Measurements from ENCODE around the gene ATXN10. TPM values are rescaled to one million over a fixed set of nuclear protein-coding genes. Genes with fewer than 3 reads are reported as not detected.

Gene ATXN10
- total and polyA plus RNA-seq, 10 of the 15 experiments (the other 5 are each of a cell fraction or from before 2014, with no cell fraction given), result 29.2 to 249 (median 146) TPM

DNA sequence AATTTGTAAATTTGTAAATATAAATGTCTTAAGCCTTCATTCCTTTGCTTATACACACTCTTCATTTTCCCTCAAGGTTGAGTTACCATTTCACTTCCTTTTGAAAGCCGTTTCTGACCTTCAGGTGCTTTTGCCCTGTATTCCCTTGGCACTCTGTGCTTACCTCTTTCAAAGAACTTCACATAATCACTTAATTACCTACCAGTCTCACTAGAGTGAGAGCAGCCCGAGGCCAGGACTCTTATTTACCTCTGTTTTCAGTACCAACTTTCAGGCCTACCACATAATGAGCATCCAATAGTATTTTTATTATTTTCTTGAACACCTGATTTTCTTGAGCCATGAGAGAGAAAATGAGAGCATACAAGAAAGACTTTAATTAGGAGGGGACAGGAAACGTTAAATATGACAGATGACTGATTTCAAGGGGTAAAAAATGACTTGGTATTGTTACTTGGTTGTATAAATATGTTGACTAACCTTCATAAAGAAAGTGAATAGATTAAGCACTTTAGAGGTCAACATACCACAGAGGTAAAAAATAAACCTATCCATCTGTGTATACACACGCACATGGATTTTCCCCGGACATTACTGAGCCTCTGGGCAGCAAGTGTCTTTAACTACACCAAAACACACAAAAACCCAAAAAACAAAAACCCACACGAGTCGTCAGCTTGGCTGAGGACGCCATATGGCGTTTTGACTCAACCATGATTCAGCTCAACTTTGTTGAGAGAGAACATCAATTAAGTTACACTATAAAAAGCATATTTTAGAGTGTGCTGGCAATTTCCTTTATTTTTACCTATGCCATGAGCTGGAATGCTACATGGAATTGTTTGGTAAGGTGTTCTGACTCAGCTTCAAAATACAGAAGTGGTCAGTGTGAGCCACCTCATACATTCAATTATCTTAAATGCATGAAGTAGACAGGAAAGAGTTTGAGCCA lies 7.6 kb downstream of the ATXN10 start (continued):
- TF ChIP-seq, protein P1, sequence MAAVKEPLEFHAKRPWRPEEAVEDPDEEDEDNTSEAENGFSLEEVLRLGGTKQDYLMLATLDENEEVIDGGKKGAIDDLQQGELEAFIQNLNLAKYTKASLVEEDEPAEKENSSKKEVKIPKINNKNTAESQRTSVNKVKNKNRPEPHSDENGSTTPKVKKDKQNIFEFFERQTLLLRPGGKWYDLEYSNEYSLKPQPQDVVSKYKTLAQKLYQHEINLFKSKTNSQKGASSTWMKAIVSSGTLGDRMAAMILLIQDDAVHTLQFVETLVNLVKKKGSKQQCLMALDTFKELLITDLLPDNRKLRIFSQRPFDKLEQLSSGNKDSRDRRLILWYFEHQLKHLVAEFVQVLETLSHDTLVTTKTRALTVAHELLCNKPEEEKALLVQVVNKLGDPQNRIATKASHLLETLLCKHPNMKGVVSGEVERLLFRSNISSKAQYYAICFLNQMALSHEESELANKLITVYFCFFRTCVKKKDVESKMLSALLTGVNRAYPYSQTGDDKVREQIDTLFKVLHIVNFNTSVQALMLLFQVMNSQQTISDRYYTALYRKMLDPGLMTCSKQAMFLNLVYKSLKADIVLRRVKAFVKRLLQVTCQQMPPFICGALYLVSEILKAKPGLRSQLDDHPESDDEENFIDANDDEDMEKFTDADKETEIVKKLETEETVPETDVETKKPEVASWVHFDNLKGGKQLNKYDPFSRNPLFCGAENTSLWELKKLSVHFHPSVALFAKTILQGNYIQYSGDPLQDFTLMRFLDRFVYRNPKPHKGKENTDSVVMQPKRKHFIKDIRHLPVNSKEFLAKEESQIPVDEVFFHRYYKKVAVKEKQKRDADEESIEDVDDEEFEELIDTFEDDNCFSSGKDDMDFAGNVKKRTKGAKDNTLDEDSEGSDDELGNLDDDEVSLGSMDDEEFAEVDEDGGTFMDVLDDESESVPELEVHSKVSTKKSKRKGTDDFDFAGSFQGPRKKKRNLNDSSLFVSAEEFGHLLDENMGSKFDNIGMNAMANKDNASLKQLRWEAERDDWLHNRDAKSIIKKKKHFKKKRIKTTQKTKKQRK (IDR thresholded peaks at IDR 0.05; ENCODE audit: low read depth, low read length), result no peak
- TF ChIP-seq LARP7 (IDR thresholded peaks at IDR 0.05) (no peak), BRCA1 (IDR thresholded peaks at IDR 0.05; ENCODE audit: low read depth, low read length) (no peak), SIX5 (IDR thresholded peaks at IDR 0.05; ENCODE audit: low read depth, low read length, severe bottlenecking) (no peak), EP300 (IDR thresholded peaks at IDR 0.05; ENCODE audit: borderline replicate concordance in 1 of 2, control insufficient read depth in 1 of 2, low read depth in 2 of 2, low read length in 2 of 2) (peak; percentile 74 to 82; a peak in 3 of 4 replicates), TAF1 (IDR thresholded peaks at IDR 0.05; ENCODE audit: borderline replicate concordance, low read depth, low read length) (no peak), SMAD1 (IDR thresholded peaks at IDR 0.05; ENCODE audit: low read depth, partially characterized antibody) (no peak), KDM1A (IDR thresholded peaks at IDR 0.05; ENCODE audit: borderline replicate concordance) (no peak), JUND (IDR thresholded peaks at IDR 0.05; ENCODE audit: low read depth, low read length) (0 out of 2 replicates have a peak, but pooled peaks have one; percentile 4), PML (IDR thresholded peaks at IDR 0.05; ENCODE audit: low read length) (peak; percentile 75), EZH2 (IDR thresholded peaks at IDR 0.05; ENCODE audit: borderline replicate concordance, control insufficient read depth, low read depth, low read length) (no peak), TBL1XR1 (IDR thresholded peaks at IDR 0.05; ENCODE audit: low read depth, low read length) (0 out of 2 replicates have a peak, but pooled peaks have one; percentile 69), RB1 (IDR thresholded peaks at IDR 0.05; ENCODE audit: borderline replicate concordance) (no peak), CBX3 (IDR thresholded peaks at IDR 0.05; ENCODE audit: borderline replicate concordance, low read depth) (no peak), RBBP5 (conservative IDR thresholded peaks at IDR 0.05) (no peak), IKZF2 (IDR thresholded peaks at IDR 0.05) (peak; percentile 71 to 72; a peak in 3 of 4 replicates), NR2C1 (IDR thresholded peaks at IDR 0.05) (no peak)
- TF ChIP-seq, protein P2, sequence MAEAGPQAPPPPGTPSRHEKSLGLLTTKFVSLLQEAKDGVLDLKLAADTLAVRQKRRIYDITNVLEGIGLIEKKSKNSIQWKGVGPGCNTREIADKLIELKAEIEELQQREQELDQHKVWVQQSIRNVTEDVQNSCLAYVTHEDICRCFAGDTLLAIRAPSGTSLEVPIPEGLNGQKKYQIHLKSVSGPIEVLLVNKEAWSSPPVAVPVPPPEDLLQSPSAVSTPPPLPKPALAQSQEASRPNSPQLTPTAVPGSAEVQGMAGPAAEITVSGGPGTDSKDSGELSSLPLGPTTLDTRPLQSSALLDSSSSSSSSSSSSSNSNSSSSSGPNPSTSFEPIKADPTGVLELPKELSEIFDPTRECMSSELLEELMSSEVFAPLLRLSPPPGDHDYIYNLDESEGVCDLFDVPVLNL (IDR thresholded peaks at IDR 0.05; ENCODE audit: low read depth, low read length), result no peak
- TF ChIP-seq, protein P3, sequence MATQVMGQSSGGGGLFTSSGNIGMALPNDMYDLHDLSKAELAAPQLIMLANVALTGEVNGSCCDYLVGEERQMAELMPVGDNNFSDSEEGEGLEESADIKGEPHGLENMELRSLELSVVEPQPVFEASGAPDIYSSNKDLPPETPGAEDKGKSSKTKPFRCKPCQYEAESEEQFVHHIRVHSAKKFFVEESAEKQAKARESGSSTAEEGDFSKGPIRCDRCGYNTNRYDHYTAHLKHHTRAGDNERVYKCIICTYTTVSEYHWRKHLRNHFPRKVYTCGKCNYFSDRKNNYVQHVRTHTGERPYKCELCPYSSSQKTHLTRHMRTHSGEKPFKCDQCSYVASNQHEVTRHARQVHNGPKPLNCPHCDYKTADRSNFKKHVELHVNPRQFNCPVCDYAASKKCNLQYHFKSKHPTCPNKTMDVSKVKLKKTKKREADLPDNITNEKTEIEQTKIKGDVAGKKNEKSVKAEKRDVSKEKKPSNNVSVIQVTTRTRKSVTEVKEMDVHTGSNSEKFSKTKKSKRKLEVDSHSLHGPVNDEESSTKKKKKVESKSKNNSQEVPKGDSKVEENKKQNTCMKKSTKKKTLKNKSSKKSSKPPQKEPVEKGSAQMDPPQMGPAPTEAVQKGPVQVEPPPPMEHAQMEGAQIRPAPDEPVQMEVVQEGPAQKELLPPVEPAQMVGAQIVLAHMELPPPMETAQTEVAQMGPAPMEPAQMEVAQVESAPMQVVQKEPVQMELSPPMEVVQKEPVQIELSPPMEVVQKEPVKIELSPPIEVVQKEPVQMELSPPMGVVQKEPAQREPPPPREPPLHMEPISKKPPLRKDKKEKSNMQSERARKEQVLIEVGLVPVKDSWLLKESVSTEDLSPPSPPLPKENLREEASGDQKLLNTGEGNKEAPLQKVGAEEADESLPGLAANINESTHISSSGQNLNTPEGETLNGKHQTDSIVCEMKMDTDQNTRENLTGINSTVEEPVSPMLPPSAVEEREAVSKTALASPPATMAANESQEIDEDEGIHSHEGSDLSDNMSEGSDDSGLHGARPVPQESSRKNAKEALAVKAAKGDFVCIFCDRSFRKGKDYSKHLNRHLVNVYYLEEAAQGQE (IDR thresholded peaks at IDR 0.05; ENCODE audit: low read depth, low read length), result no peak
- TF ChIP-seq, protein P4, sequence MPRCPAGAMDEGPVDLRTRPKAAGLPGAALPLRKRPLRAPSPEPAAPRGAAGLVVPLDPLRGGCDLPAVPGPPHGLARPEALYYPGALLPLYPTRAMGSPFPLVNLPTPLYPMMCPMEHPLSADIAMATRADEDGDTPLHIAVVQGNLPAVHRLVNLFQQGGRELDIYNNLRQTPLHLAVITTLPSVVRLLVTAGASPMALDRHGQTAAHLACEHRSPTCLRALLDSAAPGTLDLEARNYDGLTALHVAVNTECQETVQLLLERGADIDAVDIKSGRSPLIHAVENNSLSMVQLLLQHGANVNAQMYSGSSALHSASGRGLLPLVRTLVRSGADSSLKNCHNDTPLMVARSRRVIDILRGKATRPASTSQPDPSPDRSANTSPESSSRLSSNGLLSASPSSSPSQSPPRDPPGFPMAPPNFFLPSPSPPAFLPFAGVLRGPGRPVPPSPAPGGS (IDR thresholded peaks at IDR 0.05; ENCODE audit: borderline replicate concordance, insufficient read depth, low read depth, low read length, poor library complexity, severe bottlenecking), result peak; percentile 48

All from GM12878 (cell line).